HG03378 (cell line): ENCODE data around the gene MRPS27.
A peak's percentile ranks its signal among the peaks of the same experiment; 100 is the strongest.

Experiments
- ATAC-seq: cut with Tn5 transposase; IDR thresholded peaks from one replicate; pipeline ENCODE4 v1.9.1; 2021; ENCODE audit warnings: mild to moderate bottlenecking, moderate library complexity; ENCODE audit not compliant: unreplicated experiment

Gene MRPS27

GRCh38 chr5:72206160-72206559, 113.9 kb downstream of the MRPS27 start:
- no peak for ATAC-seq

GRCh38 chr5:72205431-72206009, 114.5 kb downstream of the MRPS27 start:
- no peak for ATAC-seq

DNA sequence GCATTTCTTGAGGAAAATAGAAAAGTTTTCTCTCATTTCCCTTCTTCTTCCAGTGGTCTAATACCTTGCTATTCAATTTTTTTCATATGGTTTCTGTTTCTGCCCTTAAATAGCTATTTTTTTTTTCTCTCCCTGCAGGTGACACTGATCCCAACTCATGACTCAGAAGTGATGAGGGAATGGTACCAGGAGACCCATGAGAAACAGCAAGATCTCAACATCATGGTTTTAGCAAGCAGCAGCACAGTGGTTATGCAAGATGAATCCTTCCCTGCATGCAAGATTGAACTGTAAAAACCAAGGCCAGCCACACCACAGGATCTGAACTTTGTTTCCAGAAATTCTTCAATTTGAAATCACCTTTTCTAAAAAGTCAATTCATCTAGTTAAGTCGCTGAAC, 115.1 kb downstream of the MRPS27 start:
- ATAC-seq = no peak

DNA sequence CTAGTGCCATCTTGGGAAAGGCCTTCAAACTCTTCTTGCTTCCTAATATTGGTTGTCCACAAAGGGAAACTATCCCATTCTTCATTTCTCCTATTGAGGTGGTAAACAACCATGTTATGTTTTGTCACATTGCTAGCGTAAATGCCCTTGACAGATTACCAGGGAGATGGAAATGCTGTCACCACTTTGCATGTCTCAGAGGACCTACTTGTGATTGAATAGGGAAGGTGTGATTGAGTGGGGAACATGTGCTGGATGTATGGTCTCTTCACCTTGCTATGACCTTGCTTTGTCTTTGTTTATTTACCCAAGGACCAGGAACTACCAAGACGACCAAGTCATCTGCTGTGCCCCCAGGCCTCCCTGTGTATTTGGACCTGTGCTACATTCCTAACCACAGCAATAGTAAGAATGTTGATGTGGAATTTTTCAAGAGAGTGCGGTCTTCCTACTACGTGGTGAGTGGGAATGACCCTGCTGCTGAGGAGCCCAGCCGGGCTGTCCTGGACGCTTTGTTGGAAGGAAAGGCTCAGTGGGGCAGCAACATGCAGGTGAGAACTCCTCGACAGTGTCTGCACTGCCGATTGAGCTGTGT, 116.7 kb downstream of the MRPS27 start:
- ATAC-seq = no peak

DNA sequence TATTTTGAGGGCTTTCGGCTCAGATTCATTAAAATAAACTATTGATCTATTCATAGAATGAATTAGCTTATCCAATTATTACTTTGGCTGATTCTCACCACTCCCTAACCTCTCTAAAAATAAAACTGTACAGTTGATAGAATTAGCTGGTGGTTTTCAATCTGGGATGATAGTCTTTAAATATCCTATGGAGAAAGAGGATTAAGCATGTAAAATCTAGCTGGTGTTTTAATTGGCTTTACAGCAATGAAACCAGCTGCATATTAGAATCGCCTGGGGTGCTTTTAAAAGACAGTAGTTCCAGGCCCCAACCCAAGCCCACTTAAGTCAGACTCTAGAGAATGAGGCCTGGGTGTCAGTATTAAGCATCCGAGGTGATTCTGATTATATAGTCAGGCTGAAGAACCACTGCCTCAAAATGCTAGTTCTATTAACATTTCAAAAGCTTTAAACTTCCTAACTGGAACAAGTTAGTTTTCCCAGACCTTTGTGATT, 117.7 kb downstream of the MRPS27 start:
- ATAC-seq = no peak

DNA sequence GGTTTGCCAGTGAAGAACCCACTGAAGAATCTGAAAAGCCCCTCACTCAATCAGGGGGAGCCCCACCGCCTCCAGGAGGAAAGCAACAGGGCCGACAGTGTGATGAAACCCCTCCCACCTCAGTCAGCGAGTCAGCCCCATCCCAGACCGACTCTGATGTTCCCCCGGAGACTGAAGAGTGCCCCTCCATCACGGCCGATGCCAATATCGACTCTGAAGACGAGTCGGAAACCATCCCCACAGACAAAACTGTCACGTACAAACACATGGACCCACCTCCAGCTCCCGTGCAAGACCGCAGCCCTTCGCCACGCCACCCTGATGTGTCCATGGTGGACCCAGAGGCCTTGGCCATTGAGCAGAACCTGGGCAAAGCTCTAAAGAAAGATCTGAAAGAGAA, 120.4 kb downstream of the MRPS27 start:
- no peak for ATAC-seq

- no peak for ATAC-seq
Observed at GRCh38 chr5:72197393-72197792, 122.6 kb downstream of the MRPS27 start.

DNA sequence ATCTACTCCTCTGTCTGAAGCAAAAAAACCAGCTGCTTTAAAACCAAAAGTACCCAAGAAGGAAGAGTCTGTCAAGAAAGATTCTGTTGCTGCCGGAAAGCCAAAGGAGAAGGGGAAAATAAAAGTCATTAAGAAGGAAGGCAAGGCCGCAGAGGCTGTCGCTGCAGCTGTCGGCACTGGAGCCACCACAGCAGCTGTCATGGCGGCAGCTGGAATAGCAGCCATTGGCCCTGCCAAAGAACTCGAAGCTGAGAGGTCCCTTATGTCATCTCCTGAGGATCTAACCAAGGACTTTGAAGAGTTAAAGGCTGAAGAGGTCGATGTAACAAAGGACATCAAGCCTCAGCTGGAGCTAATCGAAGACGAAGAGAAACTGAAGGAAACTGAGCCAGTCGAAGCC, 124.5 kb downstream of the MRPS27 start:
- ATAC-seq = no peak

DNA sequence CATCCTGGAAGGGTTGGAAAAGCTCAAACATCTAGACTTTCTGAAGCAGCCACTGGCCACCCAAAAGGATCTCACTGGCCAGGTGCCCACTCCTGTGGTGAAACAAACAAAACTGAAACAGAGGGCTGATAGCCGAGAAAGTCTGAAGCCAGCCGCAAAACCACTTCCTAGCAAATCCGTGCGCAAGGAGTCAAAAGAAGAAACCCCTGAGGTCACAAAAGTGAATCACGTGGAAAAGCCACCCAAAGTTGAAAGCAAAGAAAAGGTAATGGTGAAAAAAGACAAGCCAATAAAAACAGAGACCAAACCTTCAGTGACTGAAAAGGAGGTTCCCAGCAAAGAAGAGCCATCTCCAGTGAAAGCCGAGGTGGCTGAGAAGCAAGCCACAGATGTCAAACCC, 125.2 kb downstream of the MRPS27 start:
- ATAC-seq = peak; percentile 93

GRCh38 chr5:72191404-72191803, 128.6 kb downstream of the MRPS27 start:
- ATAC-seq = no peak

GRCh38 chr5:72189146-72189545, 130.9 kb downstream of the MRPS27 start:
- no peak for ATAC-seq

GRCh38 chr5:72188166-72188565, 131.9 kb downstream of the MRPS27 start:
- no peak for ATAC-seq

DNA sequence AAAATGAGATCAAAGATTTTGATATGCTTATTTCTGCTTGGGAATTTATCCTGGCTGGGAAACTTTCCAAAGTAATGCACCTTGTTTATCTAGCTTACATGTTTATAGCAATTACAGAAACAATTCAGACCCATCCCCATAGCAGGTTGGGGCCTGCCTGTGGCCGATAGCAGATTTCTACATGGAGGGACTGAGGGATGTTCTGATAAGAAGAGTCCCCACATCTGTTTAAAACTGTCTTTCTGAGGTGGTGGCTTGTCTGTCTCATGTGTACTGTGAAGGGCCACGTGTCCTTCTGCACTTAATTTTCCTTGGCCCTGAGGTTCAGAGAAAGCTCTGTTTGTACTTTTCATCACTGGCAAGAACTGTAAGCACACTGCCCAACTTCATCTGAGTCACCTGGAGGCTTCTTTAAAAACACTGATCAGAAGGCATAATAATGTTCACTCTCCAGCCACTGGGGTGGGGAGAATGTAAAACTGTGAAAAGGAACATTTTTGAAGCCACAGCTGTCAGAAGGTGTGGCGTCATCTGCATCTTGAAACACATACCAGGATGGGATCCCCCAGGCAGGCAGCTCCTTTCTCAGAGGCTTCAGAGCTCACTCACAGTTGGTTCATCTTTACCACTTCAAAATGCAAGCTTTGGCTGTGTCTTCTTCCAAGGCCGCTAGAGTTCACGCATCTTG, 132.5 kb downstream of the MRPS27 start:
- no peak for ATAC-seq

DNA sequence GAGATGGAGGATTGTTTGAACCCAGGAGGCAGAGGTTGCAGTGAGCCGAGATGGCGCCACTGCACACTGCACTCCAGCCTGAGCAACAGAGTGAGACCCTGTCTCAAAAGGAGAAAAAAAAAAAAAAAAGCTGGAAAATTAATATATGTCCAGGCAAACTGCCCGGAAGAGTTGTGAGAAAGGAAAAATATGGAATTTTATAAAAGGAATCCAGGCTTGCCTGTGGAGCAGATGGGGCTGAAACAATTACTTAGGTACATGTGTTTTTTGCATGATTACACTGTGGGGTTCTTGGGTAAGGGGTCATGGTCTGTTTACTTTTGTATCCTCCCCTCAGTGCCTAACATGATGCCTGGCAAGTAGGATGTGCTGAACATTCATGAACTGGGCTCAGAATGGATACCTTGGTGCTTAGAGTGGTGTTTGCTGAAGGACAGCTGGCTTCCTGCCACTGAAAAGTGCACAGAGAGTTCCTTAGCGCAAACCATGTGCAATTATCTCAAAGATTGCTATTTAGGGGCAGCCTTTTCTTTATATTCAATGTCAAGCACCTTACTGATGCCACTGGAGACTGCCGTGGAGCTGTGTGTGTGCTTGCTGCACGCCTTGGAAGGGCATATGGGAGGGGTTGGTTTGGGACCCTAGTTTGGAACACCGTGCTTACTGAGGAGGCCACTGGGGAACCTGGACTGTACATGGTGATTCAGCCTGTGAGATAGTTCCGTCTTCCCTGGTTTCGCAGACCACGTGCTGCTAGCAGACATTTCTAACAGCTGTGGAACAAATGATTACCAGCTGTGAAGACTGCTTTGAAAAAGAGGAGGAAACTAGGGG, 134.3 kb downstream of the MRPS27 start:
- ATAC-seq = no peak

GRCh38 chr5:72184408-72184807, 135.6 kb downstream of the MRPS27 start:
- no peak for ATAC-seq

DNA sequence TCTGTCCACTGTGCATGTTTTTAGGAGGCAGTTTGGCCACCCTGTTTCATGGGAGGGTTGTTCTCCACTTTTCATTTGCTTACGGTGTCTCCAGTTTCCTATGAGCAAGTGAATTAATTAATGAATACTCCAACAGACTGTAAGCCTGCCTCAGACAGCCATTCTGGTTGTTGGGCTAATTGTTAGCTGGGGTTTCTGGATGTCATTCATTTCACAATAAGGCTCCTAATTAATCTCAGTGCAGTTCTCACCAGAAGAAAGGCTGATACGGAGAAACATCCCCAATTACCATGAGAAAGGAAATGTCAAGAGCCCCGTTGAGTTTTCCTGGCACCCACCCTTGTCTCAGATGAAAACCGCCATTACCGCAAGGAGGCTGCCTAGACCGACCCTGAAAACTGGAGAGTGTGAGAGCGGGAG, 136.9 kb downstream of the MRPS27 start:
- no peak for ATAC-seq

GRCh38 chr5:72182686-72183085, 137.4 kb downstream of the MRPS27 start:
- no peak for ATAC-seq

DNA sequence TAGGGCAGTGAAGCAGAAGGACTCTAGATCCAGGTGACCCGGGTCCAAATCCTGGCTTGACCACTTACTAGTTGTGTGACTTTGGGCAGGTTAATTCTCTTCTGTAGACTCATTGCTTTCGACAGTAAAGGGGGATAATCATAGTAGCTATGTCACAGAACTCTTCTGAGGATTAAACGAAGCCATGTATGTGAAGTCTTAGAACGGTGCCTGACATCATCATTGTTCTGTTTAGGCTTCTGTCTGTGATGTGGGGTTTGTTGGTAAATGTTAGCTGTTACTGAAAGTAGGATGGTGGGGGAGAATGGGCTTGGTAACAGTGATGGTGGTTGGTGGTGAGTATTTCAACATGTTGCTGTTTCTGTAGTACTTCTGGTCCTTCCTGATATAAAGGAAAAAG, 139.1 kb downstream of the MRPS27 start:
- no peak for ATAC-seq

DNA sequence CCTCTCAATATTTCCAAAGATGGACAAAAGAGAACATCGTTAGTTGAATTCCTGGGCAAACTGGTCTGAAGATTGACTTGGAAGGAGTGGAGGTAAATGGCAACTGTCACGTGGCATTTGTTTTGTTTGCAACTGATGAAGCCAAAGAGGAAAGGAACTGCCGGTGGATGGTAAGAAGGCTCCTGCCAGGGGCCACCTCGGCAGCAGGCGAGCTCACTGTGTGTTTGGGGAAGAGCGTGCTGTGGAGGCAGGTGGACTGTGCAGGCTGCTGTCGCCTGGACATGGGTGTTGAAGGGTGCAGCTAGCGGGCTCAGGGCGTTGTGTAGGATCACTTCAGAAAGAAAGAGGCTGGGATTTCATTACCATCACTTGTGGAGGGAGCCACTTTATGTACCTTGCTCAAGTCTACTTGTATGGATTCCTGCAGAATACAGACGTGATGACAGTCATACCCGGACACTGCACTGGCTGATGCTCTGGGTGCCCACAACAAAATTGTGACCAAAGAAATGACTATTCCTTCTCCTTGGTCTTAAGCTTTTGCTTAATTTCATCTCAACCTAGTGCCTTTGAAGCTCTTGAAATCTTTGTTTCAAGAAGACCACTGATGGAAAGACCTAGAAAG, 140.1 kb downstream of the MRPS27 start:
- ATAC-seq = no peak

GRCh38 chr5:72179028-72179815, 140.8 kb downstream of the MRPS27 start:
- no peak for ATAC-seq
